ENCODE results near the gene BBS9. TPM values are rescaled to one million over a fixed set of nuclear protein-coding genes. Genes with fewer than 3 reads are reported as not detected.

Gene BBS9
- polyA plus RNA-seq, 4 donors: 2.0 to 8.8 (median 3.0) TPM

- H3K9me3 ChIP-seq (ENCODE audit: control insufficient read depth in 2 of 2, insufficient read depth in 1 of 2, low read depth in 1 of 2, low read length in 1 of 2): peaks cover 0 to 11% of the 10 kb centered on the region in 2 donors
- FAIRE-seq (no peak), DNase-seq (no peak)
- H3K36me3 ChIP-seq (ENCODE audit: control insufficient read depth in 3 of 3, insufficient read depth in 2 of 3, low read depth in 1 of 3, low read length in 3 of 3): peaks cover 0 to 2% (median 0%) of the 10 kb centered on the region in 3 donors
- H3K27me3 ChIP-seq (ENCODE audit: control insufficient read depth in 3 of 3, insufficient read depth in 3 of 3, low read length in 3 of 3): no peaks in the 10 kb centered on the region
- 82 to 97% (median 90%) methylated on average over 2 of the region's 2 CpGs for whole genome bisulfite sequencing, 3 donors
- H3K27ac ChIP-seq (ENCODE audit: low read depth in 1 of 3, low read length in 2 of 3): no peak overlapping the region
- H3K4me3 ChIP-seq (ENCODE audit: low read depth in 1 of 3, low read length in 3 of 3): no peak overlapping the region
- H3K4me1 ChIP-seq (ENCODE audit: control insufficient read depth in 3 of 3, insufficient read depth in 2 of 3, low read depth in 1 of 3, low read length in 2 of 3): no peaks in the 10 kb centered on the region
Measured at GRCh38 chr7:33626869-33627268, 497.5 kb downstream of the BBS9 start.

GRCh38 chr7:33627741-33628140 is 498.4 kb downstream of the BBS9 start:
- Histone ChIP-seq H3K27ac (ENCODE audit: low read depth in 1 of 3, low read length in 2 of 3) (no peak overlapping the region), H3K4me3 (ENCODE audit: low read depth in 1 of 3, low read length in 3 of 3) (no peak overlapping the region), H3K9me3 (ENCODE audit: control insufficient read depth in 2 of 2, insufficient read depth in 1 of 2, low read depth in 1 of 2, low read length in 1 of 2) (peaks cover 0 to 11% of the 10 kb centered on the region in 2 donors), H3K36me3 (ENCODE audit: control insufficient read depth in 3 of 3, insufficient read depth in 2 of 3, low read depth in 1 of 3, low read length in 3 of 3) (peaks cover 0 to 2% (median 0%) of the 10 kb centered on the region in 3 donors), H3K27me3 (ENCODE audit: control insufficient read depth in 3 of 3, insufficient read depth in 3 of 3, low read length in 3 of 3) (no peaks in the 10 kb centered on the region), H3K4me1 (ENCODE audit: control insufficient read depth in 3 of 3, insufficient read depth in 2 of 3, low read depth in 1 of 3, low read length in 2 of 3) (no peaks in the 10 kb centered on the region)
- WGBS, 3 donors: 77 to 80% (median 79%) methylated on average over 3 of the region's 3 CpGs
- DNase-seq (no peak), FAIRE-seq (no peak)

GRCh38 chr7:33628894-33629293 is 499.5 kb downstream of the BBS9 start:
- WGBS, 3 donors: 80 to 88% (median 88%) methylated on average over 2 of the region's 2 CpGs
- H3K27ac ChIP-seq (ENCODE audit: low read depth in 1 of 3, low read length in 2 of 3): no peak overlapping the region
- peaks cover 0 to 3% (median 0%) of the 10 kb centered on the region in 3 donors for H3K36me3 ChIP-seq (ENCODE audit: control insufficient read depth in 3 of 3, insufficient read depth in 2 of 3, low read depth in 1 of 3, low read length in 3 of 3)
- H3K9me3 ChIP-seq (ENCODE audit: control insufficient read depth in 2 of 2, insufficient read depth in 1 of 2, low read depth in 1 of 2, low read length in 1 of 2): peaks cover 0 to 11% of the 10 kb centered on the region in 2 donors
- no peaks in the 10 kb centered on the region for H3K27me3 ChIP-seq (ENCODE audit: control insufficient read depth in 3 of 3, insufficient read depth in 3 of 3, low read length in 3 of 3)
- FAIRE-seq (no peak), DNase-seq (no peak)
- H3K4me3 ChIP-seq (ENCODE audit: low read depth in 1 of 3, low read length in 3 of 3): no peak overlapping the region
- H3K4me1 ChIP-seq (ENCODE audit: control insufficient read depth in 3 of 3, insufficient read depth in 2 of 3, low read depth in 1 of 3, low read length in 2 of 3): no peaks in the 10 kb centered on the region

- FAIRE-seq: no peak
- Histone ChIP-seq H3K27me3 (ENCODE audit: control insufficient read depth in 3 of 3, insufficient read depth in 3 of 3, low read length in 3 of 3) (no peaks in the 10 kb centered on the region), H3K36me3 (ENCODE audit: control insufficient read depth in 3 of 3, insufficient read depth in 2 of 3, low read depth in 1 of 3, low read length in 3 of 3) (peaks cover 0 to 6% (median 0%) of the 10 kb centered on the region in 3 donors), H3K4me3 (ENCODE audit: low read depth in 1 of 3, low read length in 3 of 3) (no peak overlapping the region), H3K9me3 (ENCODE audit: control insufficient read depth in 2 of 2, insufficient read depth in 1 of 2, low read depth in 1 of 2, low read length in 1 of 2) (peaks cover 0 to 11% of the 10 kb centered on the region in 2 donors), H3K4me1 (ENCODE audit: control insufficient read depth in 3 of 3, insufficient read depth in 2 of 3, low read depth in 1 of 3, low read length in 2 of 3) (no peaks in the 10 kb centered on the region), H3K27ac (ENCODE audit: low read depth in 1 of 3, low read length in 2 of 3) (no peak overlapping the region)
- no peak for DNase-seq
- 87 to 91% (median 87%) methylated on average over 4 of the region's 4 CpGs for WGBS, 3 donors
Measured at GRCh38 chr7:33630359-33630758, 501.0 kb downstream of the BBS9 start.

- FAIRE-seq: no peak
- DNase-seq: no peak
- WGBS, 3 donors: 96 to 98% (median 96%) methylated on average over 24 of the region's 24 CpGs
Measured at GRCh38 chr7:33632322-33632721, 503.0 kb downstream of the BBS9 start.

GRCh38 chr7:33632840-33633525 is 503.6 kb downstream of the BBS9 start:
- Histone ChIP-seq H3K9me3 (ENCODE audit: control insufficient read depth in 2 of 2, insufficient read depth in 1 of 2, low read depth in 1 of 2, low read length in 1 of 2) (no peaks in the 10 kb centered on the region), H3K4me1 (ENCODE audit: control insufficient read depth in 3 of 3, insufficient read depth in 2 of 3, low read depth in 1 of 3, low read length in 2 of 3) (no peaks in the 10 kb centered on the region), H3K27ac (ENCODE audit: low read depth in 1 of 3, low read length in 2 of 3) (no peak overlapping the region), H3K36me3 (ENCODE audit: control insufficient read depth in 3 of 3, insufficient read depth in 2 of 3, low read depth in 1 of 3, low read length in 3 of 3) (peaks cover 0 to 4% (median 0%) of the 10 kb centered on the region in 3 donors), H3K27me3 (ENCODE audit: control insufficient read depth in 3 of 3, insufficient read depth in 3 of 3, low read length in 3 of 3) (no peaks in the 10 kb centered on the region), H3K4me3 (ENCODE audit: low read depth in 1 of 3, low read length in 3 of 3) (no peak overlapping the region)
- 91% methylated on average over 6 of the region's 6 CpGs for WGBS, 3 donors
- FAIRE-seq (no peak), DNase-seq (no peak)

More at GRCh38 chr7:33632322-33632721, 503.0 kb downstream of the BBS9 start:
- Histone ChIP-seq H3K9me3 (ENCODE audit: control insufficient read depth in 2 of 2, insufficient read depth in 1 of 2, low read depth in 1 of 2, low read length in 1 of 2) (peaks cover 0 to 2% of the 10 kb centered on the region in 2 donors), H3K4me1 (ENCODE audit: control insufficient read depth in 3 of 3, insufficient read depth in 2 of 3, low read depth in 1 of 3, low read length in 2 of 3) (no peaks in the 10 kb centered on the region), H3K36me3 (ENCODE audit: control insufficient read depth in 3 of 3, insufficient read depth in 2 of 3, low read depth in 1 of 3, low read length in 3 of 3) (peaks cover 0 to 5% (median 0%) of the 10 kb centered on the region in 3 donors), H3K4me3 (ENCODE audit: low read depth in 1 of 3, low read length in 3 of 3) (no peak overlapping the region), H3K27me3 (ENCODE audit: control insufficient read depth in 3 of 3, insufficient read depth in 3 of 3, low read length in 3 of 3) (no peaks in the 10 kb centered on the region), H3K27ac (ENCODE audit: low read depth in 1 of 3, low read length in 2 of 3) (no peak overlapping the region)

- DNase-seq (no peak), FAIRE-seq (no peak)
- Histone ChIP-seq H3K27me3 (ENCODE audit: control insufficient read depth in 3 of 3, insufficient read depth in 3 of 3, low read length in 3 of 3) (no peaks in the 10 kb centered on the region), H3K9me3 (ENCODE audit: control insufficient read depth in 2 of 2, insufficient read depth in 1 of 2, low read depth in 1 of 2, low read length in 1 of 2) (no peaks in the 10 kb centered on the region), H3K4me1 (ENCODE audit: control insufficient read depth in 3 of 3, insufficient read depth in 2 of 3, low read depth in 1 of 3, low read length in 2 of 3) (no peaks in the 10 kb centered on the region), H3K36me3 (ENCODE audit: control insufficient read depth in 3 of 3, insufficient read depth in 2 of 3, low read depth in 1 of 3, low read length in 3 of 3) (peaks cover 0 to 4% (median 0%) of the 10 kb centered on the region in 3 donors), H3K27ac (ENCODE audit: low read depth in 1 of 3, low read length in 2 of 3) (no peak overlapping the region), H3K4me3 (ENCODE audit: low read depth in 1 of 3, low read length in 3 of 3) (no peak overlapping the region)
- 80 to 83% (median 83%) methylated on average over 7 of the region's 7 CpGs for WGBS, 3 donors
Measured at GRCh38 chr7:33634606-33635005, 505.2 kb downstream of the BBS9 start.

GRCh38 chr7:33636359-33636758 is 507.0 kb downstream of the BBS9 start:
- H3K4me3 ChIP-seq (ENCODE audit: low read depth in 1 of 3, low read length in 3 of 3): no peak overlapping the region

More at GRCh38 chr7:33636359-33636758, 507.0 kb downstream of the BBS9 start:
- FAIRE-seq: no peak
- WGBS, 3 donors: 84 to 92% (median 89%) methylated on average over 3 of the region's 3 CpGs
- H3K27me3 ChIP-seq (ENCODE audit: control insufficient read depth in 3 of 3, insufficient read depth in 3 of 3, low read length in 3 of 3): no peaks in the 10 kb centered on the region
- peaks cover 0 to 4% (median 0%) of the 10 kb centered on the region in 3 donors for H3K36me3 ChIP-seq (ENCODE audit: control insufficient read depth in 3 of 3, insufficient read depth in 2 of 3, low read depth in 1 of 3, low read length in 3 of 3)
- no peaks in the 10 kb centered on the region for H3K4me1 ChIP-seq (ENCODE audit: control insufficient read depth in 3 of 3, insufficient read depth in 2 of 3, low read depth in 1 of 3, low read length in 2 of 3)
- no peak for DNase-seq
- no peaks in the 10 kb centered on the region for H3K9me3 ChIP-seq (ENCODE audit: control insufficient read depth in 2 of 2, insufficient read depth in 1 of 2, low read depth in 1 of 2, low read length in 1 of 2)
- no peak overlapping the region for H3K27ac ChIP-seq (ENCODE audit: low read depth in 1 of 3, low read length in 2 of 3)

Measured in small intestine (tissue), 7 donors.